ENCODE measurements around the gene SFXN4. TPM values are rescaled to one million over a fixed set of nuclear protein-coding genes. Genes with fewer than 3 reads are reported as not detected.

Gene SFXN4
- total RNA-seq, 1 experiment from 2014 or later = 21.9 TPM

GRCh38 chr10:119178372-119179119, 13.0 kb upstream of the SFXN4 start, which contains the start of gene PRDX3:
Gene PRDX3, minus strand, starts transcription at chr10:119178812. Its CDS starts 22 bp downstream, at chr10:119178790.
- H3K23me2 ChIP-seq (ENCODE audit: insufficient read length, low read depth, low read length, poor library complexity, severe bottlenecking) = peaks cover 2% of the 10 kb centered on the region
- no peak within 1 kb of the TSS for H2AFZ ChIP-seq (ENCODE audit: low read length)
- Mint-ChIP-seq H3K9me3 (peaks cover 5 to 6% of the 10 kb centered on the region in 2 experiments; a peak in 4 of 5 replicates), H3K27ac (peak within 1 kb of the TSS; percentile 89 to 97 (median 95)), H3K4me3 (peak within 1 kb of the TSS; percentile 85 to 96), H3K27me3 (ENCODE audit: low read depth) (peaks cover 2% of the 10 kb centered on the region; the same call in 1 of the 2 replicates), H3K36me3 (ENCODE audit: insufficient read depth in 1 of 3, low read depth in 3 of 3) (peaks cover 17 to 32% (median 30%) of the 10 kb centered on the region in 3 experiments; a peak in 6 of 7 replicates), H3K4me1 (peaks cover 9 to 13% of the 10 kb centered on the region in 2 experiments; a peak in 3 of 4 replicates)
- H4K20me1 ChIP-seq (ENCODE audit: control insufficient read depth, insufficient read depth, insufficient read length) = no peaks in the 10 kb centered on the region
- no peak within 1 kb of the TSS for H2AK5ac ChIP-seq (ENCODE audit: insufficient read length, low read length)
- no peak within 1 kb of the TSS for H2BK120ac ChIP-seq (ENCODE audit: low read depth, low read length, poor library complexity, severe bottlenecking)
- H3K14ac ChIP-seq (ENCODE audit: insufficient read depth, low read length) = peak within 1 kb of the TSS; percentile 86; the same call in 1 of the 2 replicates
- H3K23ac ChIP-seq (ENCODE audit: insufficient read length, low read depth, low read length) = no peak within 1 kb of the TSS
- H3K4me2 ChIP-seq (ENCODE audit: insufficient read depth, insufficient read length, low read length) = peak within 1 kb of the TSS; percentile 91
- TF ChIP-seq CTCF (conservative IDR thresholded peaks at IDR 0.05) = no peak
- no peak within 1 kb of the TSS for H4K5ac ChIP-seq (ENCODE audit: insufficient read length, low read depth, low read length)
- H4K8ac ChIP-seq (replicated peaks; ENCODE audit: insufficient read length, low read depth, low read length) = no peak within 1 kb of the TSS
- H3K4me1 ChIP-seq (ENCODE audit: insufficient read depth, low read length) = no peaks in the 10 kb centered on the region; the same call in 1 of the 2 replicates
- no peak within 1 kb of the TSS for H3K56ac ChIP-seq (ENCODE audit: insufficient read length, low read depth, low read length)
- H3T11ph ChIP-seq (ENCODE audit: low read length) = no peak within 1 kb of the TSS
- H2BK5ac ChIP-seq (ENCODE audit: insufficient read length, low read length) = no peak within 1 kb of the TSS
- DNase-seq = peak; percentile 95
- H3K18ac ChIP-seq (ENCODE audit: insufficient read length, low read depth, low read length) = peak within 1 kb of the TSS; percentile 86
- H3K79me2 ChIP-seq (ENCODE audit: insufficient read depth, low read length) = peaks cover 12% of the 10 kb centered on the region; the same call in 1 of the 2 replicates
- no peak within 1 kb of the TSS for H3K4ac ChIP-seq (ENCODE audit: low read depth, low read length)
- H3K27me3 ChIP-seq (ENCODE audit: insufficient read depth, low read length) = no peaks in the 10 kb centered on the region
- H3K27ac ChIP-seq (ENCODE audit: insufficient read length, low read depth, low read length) = no peak within 1 kb of the TSS
- no peak within 1 kb of the TSS for H2BK15ac ChIP-seq (ENCODE audit: low read depth, low read length)
- H3K79me1 ChIP-seq (ENCODE audit: insufficient read depth, low read depth, low read length, poor library complexity, severe bottlenecking) = peaks cover 4% of the 10 kb centered on the region
- H3K9me3 ChIP-seq (ENCODE audit: control insufficient read depth, low read depth, low read length) = no peaks in the 10 kb centered on the region
- WGBS (ENCODE audit: extremely low coverage, insufficient read length, low lambda C conversion rate) = no CpG with 5 or more reads among the region's 45 CpGs
- peak within 1 kb of the TSS; percentile 77 for H3K9ac ChIP-seq (ENCODE audit: extremely low read depth, insufficient read length, low read length)
- H2BK12ac ChIP-seq (ENCODE audit: insufficient read length, low read depth, low read length) = no peak within 1 kb of the TSS
- no peak within 1 kb of the TSS for H4K91ac ChIP-seq (ENCODE audit: insufficient read length, low read depth, low read length)
- H2BK20ac ChIP-seq (ENCODE audit: low read depth, low read length, poor library complexity, severe bottlenecking) = no peak within 1 kb of the TSS

All from H9 (cell line).